ENCODE data around the gene TPPP.
A peak's percentile ranks its signal among the peaks of the same experiment; 100 is the strongest.

The TPPP gene

DNA sequence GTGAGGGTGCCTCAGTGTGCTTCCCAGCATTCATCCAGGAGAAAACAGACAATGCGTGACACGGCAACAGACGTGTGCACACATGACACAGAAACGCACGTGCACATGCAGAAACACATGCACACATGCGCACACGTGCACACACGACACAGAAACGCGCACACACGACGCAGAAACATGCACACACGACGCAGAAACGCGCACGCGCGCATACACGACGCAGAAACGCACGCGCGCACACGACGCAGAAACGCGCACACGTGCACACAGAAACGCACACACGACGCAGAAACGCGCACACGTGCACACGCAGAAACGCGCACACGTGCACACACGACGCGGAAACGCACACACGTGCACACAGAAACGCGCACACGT is 16.5 kb downstream of the TPPP start:
- DNase-seq, result no peak

- DNase-seq, result no peak
These were observed 17.1 kb downstream of the TPPP start for GRCh38 chr5:675871-676698.

DNA sequence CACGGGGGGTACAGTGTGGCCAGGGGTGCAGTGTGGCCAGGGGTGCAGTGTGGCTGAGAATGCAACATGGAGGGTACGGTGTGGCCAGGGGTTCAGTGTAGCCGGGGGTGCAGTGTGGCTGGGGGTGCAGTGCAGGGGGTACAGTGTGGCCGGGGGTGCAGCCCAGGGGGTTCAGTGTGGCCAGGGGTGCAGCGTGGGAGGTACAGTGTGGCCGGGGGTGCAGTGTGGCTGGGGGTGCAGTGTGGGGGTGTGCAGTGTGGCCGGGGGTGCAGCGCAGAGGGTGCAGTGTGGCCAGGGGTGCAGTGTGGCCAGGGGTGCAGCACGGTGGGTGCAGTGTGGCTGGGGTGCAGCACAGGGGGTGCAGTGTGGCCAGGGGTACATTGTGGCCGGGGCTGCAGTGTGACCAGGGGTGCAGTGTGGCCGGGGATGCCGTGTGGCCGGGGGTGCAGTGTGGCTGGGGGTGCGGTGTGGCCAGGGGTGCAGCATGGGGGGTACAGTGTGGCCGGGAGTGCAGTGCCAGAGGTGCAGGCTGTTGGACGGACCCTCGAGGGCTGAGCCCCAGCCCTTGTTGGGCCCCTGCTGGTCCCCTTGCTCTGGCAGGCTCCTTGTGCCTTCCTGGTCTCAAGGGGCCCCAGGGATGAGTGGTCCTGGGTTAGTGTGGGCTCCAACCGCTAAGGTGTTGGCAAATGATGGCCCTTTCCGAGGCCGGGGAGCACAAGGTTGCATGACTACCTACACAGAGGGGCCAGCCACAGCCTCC is 17.9 kb downstream of the TPPP start:
- no peak for DNase-seq

GRCh38 chr5:674630-675011 is 18.5 kb downstream of the TPPP start:
- no peak for DNase-seq

GRCh38 chr5:673831-674629 is 19.1 kb downstream of the TPPP start:
- no peak for DNase-seq

- no peak for DNase-seq
These were observed 19.9 kb downstream of the TPPP start for GRCh38 chr5:673161-673830.

- DNase-seq, result peak; percentile 87
These were observed 20.6 kb downstream of the TPPP start for GRCh38 chr5:672329-673160.

DNA sequence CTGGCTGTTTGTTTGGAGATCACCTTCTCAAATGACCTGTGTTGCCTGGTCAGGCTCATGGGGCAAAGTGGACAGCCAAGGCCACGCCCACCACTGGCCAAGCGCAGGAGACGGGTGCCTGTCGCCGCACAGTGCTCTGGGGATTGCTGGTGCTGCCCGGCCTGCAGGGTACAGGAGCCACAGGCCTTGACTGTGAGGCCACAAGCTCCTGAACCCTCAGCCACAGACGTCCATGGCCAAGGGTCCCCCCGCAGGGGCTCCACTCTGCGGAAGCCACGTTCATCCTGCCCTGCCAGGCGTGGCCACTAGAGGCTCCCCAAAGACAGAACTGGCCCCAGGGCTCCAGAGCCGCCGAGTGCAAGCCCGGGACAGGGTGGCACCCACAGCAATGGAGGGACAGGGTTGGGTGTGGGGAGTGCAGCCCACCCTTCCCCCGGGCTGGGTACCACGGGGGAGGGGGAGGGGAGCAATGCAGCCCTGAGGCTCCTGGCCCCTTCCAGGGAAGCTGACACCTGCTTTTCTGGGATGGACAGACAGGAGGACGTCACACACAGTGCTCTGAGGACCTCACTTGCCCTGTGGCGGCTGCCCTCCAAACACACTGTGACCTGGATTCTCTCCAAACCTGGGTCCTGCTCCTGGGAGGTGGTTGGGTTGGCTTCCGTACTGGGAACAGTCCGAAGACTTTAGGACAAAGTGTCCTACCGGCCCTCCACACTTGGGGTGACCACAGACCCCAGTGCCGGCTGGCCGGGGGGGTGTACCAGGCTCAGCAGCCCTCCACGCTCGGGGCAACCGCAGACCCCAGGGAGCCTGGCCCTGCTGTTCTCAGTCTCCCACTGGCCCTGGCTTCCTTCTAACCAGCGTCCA is 21.5 kb downstream of the TPPP start:
- peak; percentile 64 for DNase-seq

GRCh38 chr5:670396-671270 is 22.5 kb downstream of the TPPP start:
- DNase-seq, result no peak

- no peak for DNase-seq
These were observed 23.2 kb downstream of the TPPP start for GRCh38 chr5:669842-670395.

- peak; percentile 17 for DNase-seq
These were observed 23.9 kb downstream of the TPPP start for GRCh38 chr5:669111-669841.

GRCh38 chr5:668283-668995 is 24.7 kb downstream of the TPPP start:
- no peak for DNase-seq

DNA sequence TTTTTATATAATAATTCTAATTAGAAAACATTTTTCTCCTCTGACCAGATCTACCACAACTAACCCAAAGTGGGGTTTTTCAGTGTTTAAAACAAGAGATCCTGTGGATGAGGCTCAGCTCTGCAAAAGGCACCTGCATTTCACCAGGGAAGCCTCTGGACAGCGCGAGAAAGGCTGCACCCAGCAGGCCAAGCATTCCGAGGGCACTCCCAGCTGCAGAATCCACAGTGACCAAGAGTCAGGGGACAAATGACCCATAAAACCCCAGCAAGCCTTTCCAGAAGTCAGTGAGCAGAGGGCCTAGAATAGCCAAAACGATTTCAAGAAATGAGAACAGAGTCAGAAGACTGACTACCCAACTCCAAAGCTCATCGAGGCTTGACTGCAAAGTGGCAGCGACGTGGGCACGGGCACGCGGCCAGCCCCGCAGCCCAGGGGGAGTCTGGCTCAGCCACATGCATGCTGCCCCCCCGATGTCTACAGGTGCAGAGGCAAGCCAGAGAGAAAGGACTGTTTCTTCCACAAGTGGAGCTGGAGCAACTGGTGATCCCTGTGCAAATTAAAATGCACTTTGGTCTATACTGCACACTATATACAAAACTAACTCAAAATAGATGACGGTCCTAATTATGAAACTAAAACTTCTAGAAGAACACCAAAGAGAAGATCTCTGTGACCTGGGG is 26.2 kb downstream of the TPPP start:
- DNase-seq, result no peak

DNA sequence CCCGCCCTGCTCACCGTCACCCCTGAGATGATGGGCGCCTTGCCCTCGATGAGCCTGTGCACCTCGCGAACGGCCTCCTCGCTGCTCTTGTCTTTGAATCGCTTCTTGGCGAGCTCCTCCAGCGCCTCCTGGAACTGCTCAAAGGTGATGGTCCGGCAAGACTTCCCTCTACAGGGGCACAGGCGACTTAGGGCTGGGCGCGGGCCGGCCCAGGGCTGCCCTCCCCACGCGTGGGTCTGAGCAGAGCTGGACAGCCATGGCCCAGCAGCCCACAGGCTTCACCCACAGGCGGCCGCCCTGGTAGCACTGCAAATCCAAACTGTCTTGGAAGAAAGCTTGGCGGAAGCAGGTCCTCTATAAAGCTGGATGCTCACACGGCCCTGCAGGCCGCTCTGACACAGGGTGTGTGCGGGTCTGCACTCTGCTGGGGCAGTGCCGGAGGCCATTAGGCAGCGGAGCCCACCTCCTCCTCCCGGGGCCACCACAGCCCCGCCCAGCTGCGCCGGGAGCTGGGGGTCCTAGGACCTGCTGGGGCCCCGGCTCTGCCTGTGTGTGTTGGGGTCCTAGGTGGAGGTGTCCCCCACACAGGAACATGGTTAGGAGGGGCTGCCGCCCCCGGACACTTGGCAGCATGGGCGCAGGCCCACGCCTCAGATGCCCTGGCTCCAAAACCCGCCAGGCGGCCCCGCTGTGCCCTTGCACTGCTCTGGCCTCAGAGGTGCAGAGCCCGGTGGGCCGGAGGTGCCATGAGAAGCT is 27.0 kb downstream of the TPPP start:
- no peak for DNase-seq

GRCh38 chr5:665541-665955 is 27.6 kb downstream of the TPPP start:
- DNase-seq, result no peak

DNA sequence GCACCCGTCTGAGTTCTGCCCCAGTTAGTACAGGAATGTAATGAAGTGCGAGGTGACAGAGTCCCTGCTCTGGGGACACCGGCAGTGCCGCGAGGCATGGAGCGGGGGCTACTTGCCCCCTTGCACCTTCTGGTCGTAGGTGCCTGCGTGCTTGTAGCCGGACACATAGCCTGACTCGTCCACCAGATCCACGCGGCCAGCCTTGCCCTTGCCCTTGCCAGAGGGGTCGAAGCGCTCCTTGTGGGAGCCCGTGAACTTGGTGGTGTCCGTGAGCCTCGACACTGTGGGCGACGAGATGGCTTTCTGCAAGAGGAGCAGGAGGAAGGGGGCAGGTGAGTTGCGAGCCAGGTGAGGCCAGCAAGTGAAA is 28.2 kb downstream of the TPPP start:
- DNase-seq, result no peak
